Mononuclear cell (primary cell): ENCODE measurements around the gene SBNO2. TPM values are rescaled to one million over a fixed set of nuclear protein-coding genes. Genes with fewer than 3 reads are reported as not detected.

Experiments used
- H3K27me3 ChIP-seq: 2 replicates; pipeline ENCODE4 v1.6.0; 2011; ENCODE audit warnings: low read length, control low read depth; ENCODE audit not compliant: insufficient read depth
- H3K4me1 ChIP-seq: 2 replicates; pipeline ENCODE4 v1.5.1; 2011; ENCODE audit warnings: mild to moderate bottlenecking, low read length, control low read depth; ENCODE audit not compliant: insufficient read depth
- H3K4me3 ChIP-seq: 2 replicates; pipeline ENCODE4 v1.5.1; 2011; ENCODE audit warnings: mild to moderate bottlenecking, low read length, moderate library complexity
- H3K9me3 ChIP-seq: 2 replicates; pipeline ENCODE4 v1.5.1; 2011; ENCODE audit warnings: low read depth, mild to moderate bottlenecking, control low read depth, low read length
- total RNA-seq: library from RNA; depleted of rRNA; stranded (reverse); fragments of >200 nt; gene quantifications from one replicate; pipeline ENCODE4 v1.2.3, GENCODE V29; 2012

Gene SBNO2
- total RNA-seq, 1 donor = 53.8 TPM

DNA sequence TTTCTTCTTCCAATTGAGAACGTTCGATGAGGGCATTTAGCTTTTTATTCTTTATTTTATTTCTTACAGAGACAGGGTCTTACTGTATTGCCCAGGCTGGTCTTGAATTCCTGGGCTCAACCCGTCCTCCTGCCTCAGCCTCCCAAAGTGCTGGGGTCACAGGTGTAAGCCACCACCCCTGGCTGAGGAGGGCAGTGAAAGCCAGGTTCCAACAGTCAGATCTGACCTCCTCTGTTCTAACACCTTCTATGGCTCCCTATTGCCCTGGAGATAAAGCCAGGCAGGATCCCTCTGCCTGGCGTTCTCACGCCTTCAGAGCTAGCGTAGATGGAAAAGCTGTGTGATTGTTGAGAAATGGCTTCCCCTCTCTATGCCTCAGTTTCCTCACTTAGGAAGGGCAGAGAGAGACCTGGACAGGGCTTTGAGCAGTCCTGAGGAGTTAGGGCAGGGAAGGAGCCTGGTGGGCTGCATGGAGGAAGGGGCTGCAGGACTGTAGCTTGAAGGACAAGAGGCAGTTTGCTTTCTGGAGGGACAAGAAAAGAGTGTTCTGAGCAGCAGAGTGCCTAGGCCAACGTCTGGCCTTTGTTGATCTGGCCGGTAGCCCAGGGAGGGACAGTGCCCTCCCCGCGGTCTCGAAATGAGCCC is 101.6 kb downstream of the SBNO2 start:
- no peaks in the 10 kb centered on the region for H3K9me3 ChIP-seq
- peaks cover 87% of the 10 kb centered on the region for H3K4me1 ChIP-seq
- H3K4me3 ChIP-seq = no peak overlapping the region
- H3K27me3 ChIP-seq = no peaks in the 10 kb centered on the region

DNA sequence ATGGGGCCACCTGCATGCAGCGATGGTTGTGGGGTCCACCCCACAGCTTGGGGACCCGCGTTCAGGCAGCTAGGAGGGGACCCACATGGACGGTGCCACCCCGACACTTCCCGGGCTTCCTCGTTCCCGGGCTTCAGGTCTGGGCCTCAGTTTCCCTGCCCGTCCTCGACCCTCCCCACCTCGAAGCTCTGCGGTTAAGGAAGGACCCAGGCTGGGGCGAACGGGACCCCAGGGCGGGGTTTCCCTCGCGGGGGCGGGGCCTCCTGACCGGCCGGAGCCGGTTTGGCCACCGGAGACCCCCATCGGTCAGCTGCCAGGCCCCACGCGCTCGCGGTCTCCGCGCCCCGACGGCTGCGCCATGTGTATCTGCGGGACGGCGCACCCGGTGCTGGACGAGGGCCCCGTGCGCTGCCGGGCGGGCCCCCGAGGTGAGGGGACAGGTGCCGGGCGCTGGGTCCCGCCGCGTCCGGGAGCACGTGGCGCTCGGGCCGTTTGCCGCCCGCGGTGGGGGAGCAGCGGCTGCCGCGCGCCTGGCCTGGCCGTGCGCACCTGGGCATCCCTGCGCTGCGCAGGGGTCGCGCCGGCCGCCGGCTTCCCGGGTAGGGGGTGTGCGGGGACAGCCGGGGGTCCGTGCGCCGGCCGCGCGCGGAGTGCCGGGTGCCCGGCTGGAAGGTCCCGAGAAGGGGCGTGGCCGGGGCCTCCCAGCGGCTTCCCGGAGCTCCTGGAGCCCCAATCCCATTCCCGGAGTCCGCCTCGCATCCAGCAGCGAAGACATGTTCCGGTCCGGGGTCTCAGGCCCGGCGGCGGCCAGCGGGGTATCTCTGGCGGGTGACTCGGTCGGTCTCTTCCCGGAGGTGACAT is 102.9 kb downstream of the SBNO2 start:
- peaks cover 81% of the 10 kb centered on the region for H3K4me1 ChIP-seq
- no peaks in the 10 kb centered on the region for H3K9me3 ChIP-seq
- no peak overlapping the region for H3K4me3 ChIP-seq

DNA sequence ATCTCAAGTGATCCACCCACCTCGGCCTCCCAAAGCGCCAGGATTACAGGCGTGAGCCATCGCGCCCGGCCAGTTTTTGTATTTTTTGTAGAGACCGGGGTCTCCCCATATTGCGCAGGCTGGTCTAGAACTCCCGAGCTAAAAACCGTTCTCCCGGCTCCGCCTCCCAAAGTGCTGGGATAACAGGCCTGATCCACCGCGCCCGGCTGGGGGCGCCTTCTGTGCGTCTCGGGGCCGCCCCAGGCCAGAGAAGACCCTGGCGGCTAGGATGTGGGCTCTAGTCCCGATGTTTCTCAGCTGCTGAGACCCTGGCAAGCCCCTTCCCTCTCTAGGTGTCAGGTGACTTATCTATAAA is 103.5 kb downstream of the SBNO2 start:
- Histone ChIP-seq H3K27me3 (no peaks in the 10 kb centered on the region), H3K4me1 (peaks cover 81% of the 10 kb centered on the region), H3K4me3 (no peak overlapping the region), H3K9me3 (no peaks in the 10 kb centered on the region)

More for the DNA sequence above, 102.9 kb downstream of the SBNO2 start:
- H3K27me3 ChIP-seq = no peaks in the 10 kb centered on the region

DNA sequence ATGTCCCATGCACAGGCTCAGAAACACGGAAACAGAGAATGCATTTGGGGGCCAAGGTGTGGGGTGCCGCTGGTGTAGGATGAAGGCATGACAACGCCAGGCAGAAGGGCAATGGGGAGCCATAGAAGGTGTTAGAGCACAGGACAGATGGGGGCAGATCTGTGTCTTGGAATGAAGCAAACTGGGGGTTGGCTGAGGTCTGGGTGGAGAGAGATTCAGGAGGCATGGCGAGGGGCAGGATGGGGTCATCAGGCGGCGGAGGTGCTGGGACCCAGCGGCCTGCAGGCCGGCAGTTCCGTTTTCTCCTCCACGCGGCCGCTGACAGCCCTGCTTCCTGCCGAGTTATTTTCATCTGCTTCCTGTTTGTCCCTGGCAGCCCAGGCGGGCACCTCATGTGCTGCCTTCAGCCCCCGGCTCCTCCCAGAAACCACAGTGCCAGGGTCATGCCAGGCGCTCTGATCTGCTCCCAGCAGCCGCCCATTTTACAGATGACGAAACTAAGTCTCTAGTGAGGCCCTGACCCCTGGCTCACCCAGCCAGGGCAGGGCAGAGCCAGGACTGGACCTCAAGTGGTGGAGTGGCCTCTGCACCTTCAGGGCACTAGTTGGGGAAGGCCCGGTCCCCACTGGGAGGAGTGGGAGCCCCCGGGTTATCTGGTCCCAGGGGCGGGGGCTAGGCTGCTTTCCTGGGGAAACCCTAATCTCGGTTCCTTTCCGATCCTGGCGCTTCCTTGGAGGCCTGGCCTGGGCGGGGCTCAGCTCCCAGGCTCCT is 104.9 kb downstream of the SBNO2 start:
- Histone ChIP-seq H3K27me3 (no peaks in the 10 kb centered on the region), H3K9me3 (no peaks in the 10 kb centered on the region), H3K4me1 (peaks cover 84% of the 10 kb centered on the region), H3K4me3 (peak overlapping the region; percentile 98)

DNA sequence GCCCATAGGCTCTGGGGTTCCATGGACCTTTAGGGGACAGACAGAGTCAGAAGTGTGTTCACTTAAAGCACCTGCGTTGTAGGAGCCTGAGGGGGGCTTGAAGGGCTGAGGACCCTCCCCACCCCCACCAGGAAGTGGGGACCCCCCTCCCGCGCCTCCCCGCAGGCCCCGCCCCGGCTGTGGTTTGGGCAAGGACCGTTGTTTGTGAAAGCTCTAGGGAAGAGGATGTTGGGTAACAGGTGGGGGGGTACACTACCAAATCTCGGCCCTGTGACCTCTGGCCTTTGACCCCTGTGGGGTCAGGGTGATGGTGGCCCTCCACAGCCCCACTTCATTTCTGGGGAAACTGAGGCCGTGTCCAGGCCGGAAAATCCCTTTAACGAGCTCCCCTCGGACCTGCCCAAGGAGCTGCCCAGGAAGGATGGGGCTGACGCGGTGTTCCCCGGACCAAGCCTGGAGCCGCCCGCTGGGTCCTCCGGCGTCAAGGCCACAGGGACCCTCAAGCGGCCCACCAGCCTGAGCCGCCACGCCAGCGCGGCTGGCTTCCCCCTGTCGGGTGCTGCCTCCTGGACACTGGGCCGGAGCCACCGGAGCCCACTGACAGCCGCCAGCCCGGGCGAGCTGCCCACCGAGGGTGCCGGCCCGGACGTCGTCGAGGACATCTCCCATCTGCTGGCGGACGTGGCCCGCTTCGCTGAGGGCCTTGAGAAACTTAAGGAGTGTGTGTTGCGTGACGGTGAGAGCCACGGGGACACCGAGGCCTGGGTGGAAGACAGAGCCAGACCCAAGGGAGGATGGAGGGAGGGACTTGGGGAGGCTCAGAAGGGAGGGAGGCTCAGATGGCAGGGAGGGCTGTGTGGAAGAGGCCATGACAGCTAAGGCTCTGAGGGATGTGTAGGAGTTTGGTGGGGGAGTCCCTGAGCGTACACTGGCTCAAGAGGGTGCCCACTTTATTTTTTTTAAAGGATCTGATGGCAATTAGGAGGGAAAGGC is 105.8 kb downstream of the SBNO2 start:
- H3K9me3 ChIP-seq = no peaks in the 10 kb centered on the region
- peak overlapping the region; percentile 98 for H3K4me3 ChIP-seq
- no peaks in the 10 kb centered on the region for H3K27me3 ChIP-seq
- peaks cover 83% of the 10 kb centered on the region for H3K4me1 ChIP-seq

DNA sequence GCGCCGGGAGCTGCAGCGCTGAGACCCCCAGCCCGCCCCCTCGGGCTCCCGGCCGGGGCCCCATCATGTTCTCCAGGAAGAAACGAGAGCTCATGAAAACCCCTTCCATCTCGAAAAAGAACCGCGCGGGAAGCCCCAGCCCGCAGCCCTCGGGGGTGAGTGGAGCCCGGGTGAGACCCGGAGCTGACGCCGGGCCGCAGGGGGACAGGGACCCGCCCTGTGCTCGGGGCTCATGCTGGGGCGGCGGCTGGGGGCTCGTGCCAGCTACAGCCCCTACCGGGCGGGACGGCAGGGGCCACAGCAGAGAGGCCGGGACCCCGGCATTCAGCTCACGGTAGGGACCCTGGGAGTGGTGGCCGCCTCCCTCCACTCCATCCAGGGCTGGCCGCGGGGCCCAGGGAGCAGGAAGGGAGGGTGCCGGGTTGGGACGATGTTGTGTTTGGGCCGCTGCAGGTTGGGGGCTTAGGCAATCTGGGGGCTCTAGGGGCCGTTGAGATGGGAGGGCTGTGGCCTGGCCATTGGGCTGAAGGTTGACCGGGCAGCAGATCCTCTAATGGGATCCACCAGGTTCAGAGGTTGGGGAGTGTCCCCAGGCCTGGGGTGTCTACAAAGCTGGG is 106.6 kb downstream of the SBNO2 start:
- H3K4me1 ChIP-seq = peaks cover 76% of the 10 kb centered on the region
- no peaks in the 10 kb centered on the region for H3K9me3 ChIP-seq
- H3K4me3 ChIP-seq = peak overlapping the region; percentile 98
- H3K27me3 ChIP-seq = no peaks in the 10 kb centered on the region

DNA sequence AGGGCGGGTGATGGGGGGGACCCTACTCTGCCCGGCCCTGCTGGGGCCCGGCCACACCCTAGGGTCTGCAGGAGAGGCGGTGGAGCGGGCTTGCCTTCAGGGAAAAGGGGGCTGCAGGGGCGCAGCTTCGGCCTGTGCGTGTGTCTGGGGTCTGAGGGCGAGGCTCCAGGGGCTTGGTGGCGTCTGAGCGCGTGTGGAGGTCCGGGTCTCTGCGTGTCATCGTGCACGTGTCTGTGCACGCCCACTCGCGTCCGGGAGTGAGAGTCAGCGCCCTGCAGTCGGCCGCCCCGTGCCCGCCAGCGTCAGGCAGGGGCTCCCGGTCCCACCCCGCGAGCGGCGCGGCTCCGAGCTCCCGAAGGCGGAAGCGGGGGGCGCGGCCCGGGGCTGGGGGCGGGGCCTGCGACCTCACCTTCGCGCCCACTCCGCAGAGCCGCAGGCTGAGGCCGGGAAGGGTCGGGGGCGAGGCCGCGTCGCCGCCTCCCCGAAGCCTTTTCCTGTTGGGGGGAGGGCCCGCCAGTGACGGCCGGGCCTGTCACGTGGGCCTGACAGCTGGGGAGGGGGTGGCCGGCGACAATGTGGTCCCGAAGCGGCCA is 107.2 kb downstream of the SBNO2 start, which contains the start of gene ARHGAP45:
Gene ARHGAP45, plus strand, starts transcription at position 420 of the 593 bp plus-strand sequence. CDS start 239 bp downstream, outside the sequence.
- Histone ChIP-seq H3K27me3 (no peaks in the 10 kb centered on the region), H3K9me3 (no peaks in the 10 kb centered on the region), H3K4me1 (peaks cover 70% of the 10 kb centered on the region), H3K4me3 (peak within 1 kb of the TSS; percentile 98)

DNA sequence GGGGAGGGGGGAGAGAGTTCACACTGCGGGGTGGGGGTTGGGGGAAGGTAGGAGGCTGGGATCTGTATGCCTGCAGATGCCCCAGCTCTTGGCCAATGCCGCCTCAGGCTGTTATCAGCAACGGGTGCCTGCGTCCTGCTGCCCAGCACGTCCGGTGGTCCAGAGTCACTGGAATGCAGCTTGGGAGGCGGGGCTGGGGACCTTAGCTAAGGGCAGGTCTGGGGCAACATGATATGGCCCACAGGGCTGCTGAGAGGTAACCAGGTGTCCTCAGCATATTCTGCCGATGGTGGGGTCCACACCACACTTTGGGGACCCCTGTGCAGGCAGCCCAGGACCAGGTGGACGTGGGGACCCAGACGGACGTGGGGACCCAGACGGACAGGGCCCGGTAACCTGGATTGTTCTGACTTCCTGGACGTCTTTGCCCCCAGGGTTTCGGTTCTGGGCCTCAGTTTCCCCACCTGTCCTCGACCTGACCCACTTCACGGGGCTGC is 107.8 kb downstream of the SBNO2 start:
- Histone ChIP-seq H3K27me3 (no peaks in the 10 kb centered on the region), H3K4me3 (peak overlapping the region; percentile 98), H3K9me3 (no peaks in the 10 kb centered on the region), H3K4me1 (peaks cover 66% of the 10 kb centered on the region)

DNA sequence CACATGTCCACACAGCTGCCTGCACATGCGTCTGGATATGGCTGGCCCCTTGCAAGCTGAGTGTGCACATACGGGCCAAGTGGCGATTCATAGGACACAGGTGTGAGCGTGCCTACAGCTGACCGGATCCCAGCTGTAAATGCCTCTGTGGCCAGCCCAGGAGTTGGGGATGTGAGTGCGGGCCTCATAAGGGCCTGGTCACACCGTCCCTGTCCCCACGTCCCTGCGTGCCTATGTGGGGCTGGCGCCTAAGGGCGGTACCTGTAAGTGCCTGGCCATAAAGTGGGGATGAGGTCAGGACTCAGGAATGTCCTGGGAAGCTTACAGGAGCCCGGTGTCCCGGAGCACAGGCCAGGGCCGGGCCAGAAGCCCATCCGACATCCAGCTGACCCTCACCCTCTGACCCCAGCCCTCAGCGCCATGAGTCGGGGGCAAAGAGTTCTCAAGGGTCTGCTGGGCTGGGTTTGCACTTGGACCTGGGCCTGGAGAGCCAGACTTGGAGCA is 108.4 kb downstream of the SBNO2 start:
- no peak overlapping the region for H3K4me3 ChIP-seq
- no peaks in the 10 kb centered on the region for H3K27me3 ChIP-seq
- H3K9me3 ChIP-seq = no peaks in the 10 kb centered on the region
- peaks cover 61% of the 10 kb centered on the region for H3K4me1 ChIP-seq

DNA sequence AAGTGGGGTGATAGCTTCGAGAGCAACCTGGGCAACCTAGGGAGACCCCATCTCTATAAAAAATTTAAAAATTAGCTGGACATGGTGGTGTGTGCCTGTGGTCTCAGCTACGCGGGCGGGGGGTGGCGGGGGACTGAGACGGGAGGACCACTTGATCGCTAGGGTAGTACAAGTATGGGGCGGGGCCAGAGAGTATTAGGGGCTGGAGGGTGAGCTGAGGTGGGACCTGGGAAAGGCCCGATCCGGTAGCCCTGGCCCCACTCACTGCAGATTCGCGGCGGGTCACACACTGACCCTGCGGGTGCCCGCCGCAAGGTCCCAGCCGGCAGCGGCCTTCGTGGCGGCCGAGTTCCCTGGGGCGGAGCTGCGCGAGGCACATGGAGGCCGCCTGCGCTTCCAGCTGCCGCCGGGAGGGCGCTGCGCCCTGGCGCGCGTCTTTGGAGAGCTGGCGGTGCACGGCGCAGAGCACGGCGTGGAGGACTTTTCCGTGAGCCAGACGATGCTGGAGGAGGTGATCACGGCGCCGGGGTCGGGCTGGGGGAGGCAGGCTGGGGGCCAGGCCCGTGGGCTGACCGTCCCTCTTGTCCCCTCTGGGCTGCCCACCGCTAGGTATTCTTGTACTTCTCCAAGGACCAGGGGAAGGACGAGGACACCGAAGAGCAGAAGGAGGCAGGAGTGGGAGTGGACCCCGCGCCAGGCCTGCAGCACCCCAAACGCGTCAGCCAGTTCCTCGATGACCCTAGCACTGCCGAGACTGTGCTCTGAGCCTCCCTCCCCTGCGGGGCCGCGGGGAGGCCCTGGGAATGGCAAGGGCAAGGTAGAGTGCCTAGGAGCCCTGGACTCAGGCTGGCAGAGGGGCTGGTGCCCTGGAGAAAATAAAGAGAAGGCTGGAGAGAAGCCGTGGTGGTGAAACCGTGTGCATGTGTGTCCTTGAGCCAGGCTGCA is 109.1 kb downstream of the SBNO2 start:
- H3K27me3 ChIP-seq = no peaks in the 10 kb centered on the region
- no peaks in the 10 kb centered on the region for H3K9me3 ChIP-seq
- no peak overlapping the region for H3K4me3 ChIP-seq
- H3K4me1 ChIP-seq = peaks cover 54% of the 10 kb centered on the region

DNA sequence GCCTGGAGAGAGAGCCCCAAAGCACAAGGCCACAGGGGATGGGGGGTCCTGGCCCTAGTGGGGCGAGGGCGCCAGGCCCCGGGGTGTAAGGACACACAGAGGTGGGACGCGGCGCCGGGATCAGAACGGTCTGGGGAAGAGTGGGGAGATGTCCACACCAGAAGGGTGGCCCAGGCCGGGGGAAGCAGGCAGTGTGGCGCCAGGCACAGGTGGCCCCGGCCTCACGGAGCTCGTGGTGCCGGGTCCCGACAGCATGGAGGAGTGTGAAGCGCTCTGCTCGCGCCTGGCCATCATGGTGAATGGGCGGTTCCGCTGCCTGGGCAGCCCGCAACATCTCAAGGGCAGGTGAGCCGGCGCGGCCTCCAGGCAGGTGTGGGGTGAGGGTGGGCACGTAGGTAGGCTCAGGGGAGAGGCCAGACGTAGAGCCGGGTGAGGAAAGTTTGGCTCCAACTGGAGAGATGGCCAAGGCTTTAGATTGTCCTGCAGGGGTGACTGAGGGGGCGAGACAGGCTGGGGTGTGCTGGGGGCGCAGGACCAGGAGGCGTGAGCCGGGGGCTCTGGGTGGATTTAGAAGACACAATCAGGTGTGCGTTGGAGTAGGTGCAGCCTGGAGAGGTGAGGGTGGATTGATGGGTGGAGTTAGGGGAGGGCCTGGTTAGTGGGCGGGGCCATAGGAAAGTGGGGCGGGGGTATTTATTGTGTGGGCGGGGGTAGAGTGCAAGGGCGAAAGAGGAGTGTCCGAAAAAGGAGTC is 110.0 kb downstream of the SBNO2 start:
- H3K4me1 ChIP-seq = peaks cover 46% of the 10 kb centered on the region
- no peaks in the 10 kb centered on the region for H3K27me3 ChIP-seq
- H3K9me3 ChIP-seq = no peaks in the 10 kb centered on the region
- no peak overlapping the region for H3K4me3 ChIP-seq
